ENCODE measurements around the gene KIF5C. TPM values are rescaled to one million over a fixed set of nuclear protein-coding genes. Genes with fewer than 3 reads are reported as not detected.
A peak's percentile ranks its signal among the peaks of the same experiment; 100 is the strongest.

The KIF5C gene
- total RNA-seq, 1 donor from 2014 or later: 1.3 TPM

GRCh38 chr2:149036507-149037293 is 161.7 kb downstream of the KIF5C start:
- Mint-ChIP-seq H3K27ac (no peak overlapping the region), H3K27me3 (ENCODE audit: low read depth) (peaks cover 4% of the 10 kb centered on the region), H3K9me3 (no peaks in the 10 kb centered on the region), H3K4me1 (peaks cover 22% of the 10 kb centered on the region), H3K4me3 (no peak overlapping the region), H3K36me3 (no peaks in the 10 kb centered on the region)
- no peak for TF ChIP-seq CTCF (IDR thresholded peaks at IDR 0.05; ENCODE audit: unreplicated experiment)
- DNase-seq (ENCODE audit: low spot score in 2 of 2, unreplicated experiment in 2 of 2): no peak

GRCh38 chr2:149037851-149038250 is 162.8 kb downstream of the KIF5C start:
- Mint-ChIP-seq H3K27ac (peak overlapping the region; percentile 94), H3K9me3 (no peaks in the 10 kb centered on the region), H3K4me3 (peak overlapping the region; percentile 81), H3K36me3 (no peaks in the 10 kb centered on the region), H3K4me1 (peaks cover 23% of the 10 kb centered on the region), H3K27me3 (ENCODE audit: low read depth) (peaks cover 4% of the 10 kb centered on the region)
- DNase-seq (ENCODE audit: low spot score in 2 of 2, unreplicated experiment in 2 of 2): no peak
- no peak for TF ChIP-seq CTCF (IDR thresholded peaks at IDR 0.05; ENCODE audit: unreplicated experiment)

- Mint-ChIP-seq H3K27me3 (ENCODE audit: low read depth) (peaks cover 4% of the 10 kb centered on the region), H3K27ac (peak within 1 kb of the TSS; percentile 94), H3K4me1 (peaks cover 19% of the 10 kb centered on the region), H3K9me3 (no peaks in the 10 kb centered on the region), H3K4me3 (peak within 1 kb of the TSS; percentile 81), H3K36me3 (no peaks in the 10 kb centered on the region)
- peak; percentile 39 to 65 for DNase-seq (ENCODE audit: low spot score in 2 of 2, unreplicated experiment in 2 of 2)
- no peak for TF ChIP-seq CTCF (IDR thresholded peaks at IDR 0.05; ENCODE audit: unreplicated experiment)
Observed at GRCh38 chr2:149038442-149039212, 163.6 kb downstream of the KIF5C start, which contains the start of gene LYPD6B. Gene LYPD6B (plus strand): TSS chr2:149038699. CDS start chr2:149130949, 92,250 bp downstream.

GRCh38 chr2:149039213-149039724 is 164.2 kb downstream of the KIF5C start:
- TF ChIP-seq CTCF (IDR thresholded peaks at IDR 0.05; ENCODE audit: unreplicated experiment): no peak
- no peak for DNase-seq (ENCODE audit: low spot score in 2 of 2, unreplicated experiment in 2 of 2)
- Mint-ChIP-seq H3K27ac (peak overlapping the region; percentile 79), H3K36me3 (peaks cover under 1% of the 10 kb centered on the region), H3K4me1 (peaks cover 15% of the 10 kb centered on the region), H3K9me3 (peaks cover 2% of the 10 kb centered on the region), H3K27me3 (ENCODE audit: low read depth) (peaks cover 4% of the 10 kb centered on the region), H3K4me3 (peak overlapping the region; percentile 79)

GRCh38 chr2:149040451-149040850 is 165.4 kb downstream of the KIF5C start:
- DNase-seq (ENCODE audit: low spot score in 2 of 2, unreplicated experiment in 2 of 2): no peak
- peak; percentile 48 for TF ChIP-seq CTCF (IDR thresholded peaks at IDR 0.05; ENCODE audit: unreplicated experiment)
- peaks cover 12% of the 10 kb centered on the region for H3K9me3 Mint-ChIP-seq
- H3K4me3 Mint-ChIP-seq: no peak overlapping the region
- no peak overlapping the region for H3K27ac Mint-ChIP-seq
- peaks cover 6% of the 10 kb centered on the region for H3K36me3 Mint-ChIP-seq
- peaks cover 13% of the 10 kb centered on the region for H3K4me1 Mint-ChIP-seq
- H3K27me3 Mint-ChIP-seq (ENCODE audit: low read depth): peaks cover 4% of the 10 kb centered on the region

All from mesothelial cell of epicardium (in vitro differentiated cells).